Skeletal muscle cell (primary cell): ENCODE measurements around the gene ANKRD11.

Source experiments
- DNase-seq: peaks from one replicate; pipeline ENCODE4 v3.0.0-alpha.2; 2010; ENCODE audit warnings: low read depth
- H3K4me3 ChIP-seq: 2 replicates; pipeline ENCODE4 v1.5.1; 2011; ENCODE audit warnings: low read depth, mild to moderate bottlenecking, control low read depth, low read length, moderate library complexity

ANKRD11 gene

GRCh38 chr16:89287777-89288576 is 202.4 kb downstream of the ANKRD11 start:
- DNase-seq = no peak
- no peak overlapping the region for H3K4me3 ChIP-seq

- DNase-seq = no peak
- no peak overlapping the region for H3K4me3 ChIP-seq
These were observed 204.3 kb downstream of the ANKRD11 start for GRCh38 chr16:89286096-89286495.

GRCh38 chr16:89285381-89285780 is 205.0 kb downstream of the ANKRD11 start:
- H3K4me3 ChIP-seq = no peak overlapping the region
- DNase-seq = no peak

GRCh38 chr16:89283449-89283848 is 206.9 kb downstream of the ANKRD11 start:
- no peak for DNase-seq
- no peak overlapping the region for H3K4me3 ChIP-seq

GRCh38 chr16:89282523-89282922 is 207.8 kb downstream of the ANKRD11 start:
- H3K4me3 ChIP-seq = no peak overlapping the region
- DNase-seq = no peak

GRCh38 chr16:89281829-89282228 is 208.5 kb downstream of the ANKRD11 start:
- H3K4me3 ChIP-seq = no peak overlapping the region
- no peak for DNase-seq

- no peak overlapping the region for H3K4me3 ChIP-seq
- no peak for DNase-seq
These were observed 209.2 kb downstream of the ANKRD11 start for GRCh38 chr16:89281189-89281577.

- H3K4me3 ChIP-seq = no peak overlapping the region
- DNase-seq = no peak
These were observed 209.7 kb downstream of the ANKRD11 start for GRCh38 chr16:89280546-89281188.

GRCh38 chr16:89279666-89280481 is 210.5 kb downstream of the ANKRD11 start:
- DNase-seq = no peak
- no peak overlapping the region for H3K4me3 ChIP-seq

GRCh38 chr16:89278441-89279240 is 211.7 kb downstream of the ANKRD11 start:
- no peak overlapping the region for H3K4me3 ChIP-seq
- DNase-seq = no peak

GRCh38 chr16:89277641-89278341 is 212.6 kb downstream of the ANKRD11 start:
- DNase-seq = no peak
- no peak overlapping the region for H3K4me3 ChIP-seq

- no peak overlapping the region for H3K4me3 ChIP-seq
- DNase-seq = no peak
These were observed 213.3 kb downstream of the ANKRD11 start for GRCh38 chr16:89277049-89277448.

- H3K4me3 ChIP-seq = no peak overlapping the region
These were observed 214.3 kb downstream of the ANKRD11 start for GRCh38 chr16:89275837-89276720.

GRCh38 chr16:89275284-89275584 is 215.1 kb downstream of the ANKRD11 start:
- H3K4me3 ChIP-seq = no peak overlapping the region
- DNase-seq = no peak

More at GRCh38 chr16:89275837-89276720, 214.3 kb downstream of the ANKRD11 start:
- no peak for DNase-seq

GRCh38 chr16:89274561-89275283 is 215.6 kb downstream of the ANKRD11 start:
- no peak overlapping the region for H3K4me3 ChIP-seq
- no peak for DNase-seq

- no peak overlapping the region for H3K4me3 ChIP-seq
- no peak for DNase-seq
These were observed 216.5 kb downstream of the ANKRD11 start for GRCh38 chr16:89273741-89274472.

GRCh38 chr16:89272631-89273030 is 217.7 kb downstream of the ANKRD11 start:
- DNase-seq = no peak
- no peak overlapping the region for H3K4me3 ChIP-seq
